HG03378 (cell line): ENCODE data around the gene HCN2.
"Not testable (repeated sequence)": the region's sequence is repeated elsewhere in the genome, so short reads cannot be mapped to it uniquely, and the experiment has no call there.

ENCODE experiments used
- ATAC-seq: cut with Tn5 transposase; IDR thresholded peaks from one replicate; pipeline ENCODE4 v1.9.1; 2021; ENCODE audit warnings: mild to moderate bottlenecking, moderate library complexity; ENCODE audit not compliant: unreplicated experiment

HCN2 gene

DNA sequence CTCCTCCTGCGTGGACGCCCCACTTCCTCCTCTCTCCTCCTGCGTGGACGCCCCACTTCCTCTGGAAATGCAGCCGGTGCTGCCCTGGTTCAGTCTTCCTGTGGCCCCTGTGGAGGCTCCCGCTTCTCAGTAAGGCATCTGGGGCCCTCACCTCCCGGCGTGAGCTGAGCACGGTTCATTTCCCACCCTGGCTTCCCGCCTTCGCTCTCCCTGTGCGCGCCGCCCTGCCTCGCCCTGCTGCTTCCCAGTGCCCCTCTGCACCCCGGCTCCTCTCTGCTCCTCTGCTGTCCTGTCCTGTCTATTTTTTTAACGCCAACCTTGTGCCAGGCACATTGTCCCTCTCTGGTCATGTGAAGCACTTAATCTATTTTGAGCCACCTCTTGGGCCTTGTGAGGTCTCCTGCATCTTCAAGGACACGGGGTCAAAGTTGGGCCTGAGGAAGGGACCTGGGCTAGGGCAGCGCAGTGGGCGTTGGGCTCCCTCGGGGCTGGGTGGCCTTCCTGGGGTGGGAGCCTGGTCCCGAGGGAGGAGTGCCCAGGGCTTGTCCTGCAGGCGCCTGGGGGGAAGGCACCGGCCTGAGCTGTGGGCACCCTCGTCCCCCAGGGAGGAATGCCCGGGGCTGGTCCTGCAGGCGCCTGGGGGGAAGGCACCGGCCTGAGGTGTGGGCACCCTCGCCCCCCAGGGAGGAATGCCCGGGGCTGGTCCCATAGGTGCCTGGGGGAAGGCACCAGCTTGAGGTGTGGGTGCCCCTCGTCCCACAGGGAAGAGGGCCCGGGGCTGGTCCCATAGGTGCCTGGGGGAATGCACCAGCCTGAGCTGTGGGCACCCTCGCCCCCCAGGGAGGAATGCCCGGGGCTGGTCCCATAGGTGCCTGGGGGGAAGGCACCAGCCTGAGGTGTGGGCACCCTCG is 13.0 kb downstream of the HCN2 start:
- no peak for ATAC-seq

DNA sequence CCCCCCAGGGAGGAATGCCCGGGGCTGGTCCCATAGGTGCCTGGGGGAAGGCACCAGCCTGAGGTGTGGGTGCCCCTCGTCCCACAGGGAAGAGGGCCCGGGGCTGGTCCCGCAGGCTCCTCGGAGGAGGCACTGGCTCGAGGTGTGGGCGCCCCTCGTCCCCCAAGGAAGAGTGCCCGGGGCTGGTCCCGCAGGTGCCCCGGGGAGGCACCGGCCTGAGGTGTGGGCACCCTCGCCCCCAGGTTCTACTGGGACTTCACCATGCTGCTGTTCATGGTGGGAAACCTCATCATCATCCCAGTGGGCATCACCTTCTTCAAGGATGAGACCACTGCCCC is 13.6 kb downstream of the HCN2 start:
- not testable (repeated sequence) for ATAC-seq

DNA sequence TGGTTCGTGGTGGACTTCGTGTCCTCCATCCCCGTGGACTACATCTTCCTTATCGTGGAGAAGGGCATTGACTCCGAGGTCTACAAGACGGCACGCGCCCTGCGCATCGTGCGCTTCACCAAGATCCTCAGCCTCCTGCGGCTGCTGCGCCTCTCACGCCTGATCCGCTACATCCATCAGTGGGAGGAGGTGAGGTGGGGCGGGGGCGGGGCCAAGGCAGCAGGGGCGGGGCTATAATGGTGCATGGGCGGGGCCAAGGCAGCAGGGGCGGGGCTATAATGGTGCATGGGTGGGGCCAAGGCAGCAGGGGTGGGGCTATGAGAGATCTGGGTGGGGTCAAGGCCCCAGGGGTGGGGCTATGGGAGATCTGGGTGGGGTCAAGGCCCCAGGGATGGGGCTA is 14.1 kb downstream of the HCN2 start:
- ATAC-seq: not testable (repeated sequence)

DNA sequence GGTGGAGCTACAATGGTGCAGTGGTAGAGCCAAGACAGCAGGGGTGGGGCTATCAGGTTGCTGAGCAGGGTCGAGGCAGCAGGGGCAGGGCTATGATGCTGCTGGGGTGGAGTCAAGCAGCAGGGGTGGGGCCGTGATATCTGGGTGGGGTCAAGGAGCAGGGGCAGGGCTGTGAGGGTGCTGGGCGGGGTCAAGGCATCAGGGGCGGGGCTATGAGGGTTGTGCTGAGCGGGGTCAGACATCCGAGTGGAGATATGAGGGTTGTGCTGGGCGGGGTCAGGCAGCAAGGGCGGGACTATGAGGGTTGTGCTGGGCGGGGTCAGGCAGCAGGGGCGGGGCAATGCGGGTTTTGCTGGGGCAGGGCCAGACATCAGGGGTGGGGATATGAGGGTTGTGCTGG is 14.7 kb downstream of the HCN2 start:
- no peak for ATAC-seq

DNA sequence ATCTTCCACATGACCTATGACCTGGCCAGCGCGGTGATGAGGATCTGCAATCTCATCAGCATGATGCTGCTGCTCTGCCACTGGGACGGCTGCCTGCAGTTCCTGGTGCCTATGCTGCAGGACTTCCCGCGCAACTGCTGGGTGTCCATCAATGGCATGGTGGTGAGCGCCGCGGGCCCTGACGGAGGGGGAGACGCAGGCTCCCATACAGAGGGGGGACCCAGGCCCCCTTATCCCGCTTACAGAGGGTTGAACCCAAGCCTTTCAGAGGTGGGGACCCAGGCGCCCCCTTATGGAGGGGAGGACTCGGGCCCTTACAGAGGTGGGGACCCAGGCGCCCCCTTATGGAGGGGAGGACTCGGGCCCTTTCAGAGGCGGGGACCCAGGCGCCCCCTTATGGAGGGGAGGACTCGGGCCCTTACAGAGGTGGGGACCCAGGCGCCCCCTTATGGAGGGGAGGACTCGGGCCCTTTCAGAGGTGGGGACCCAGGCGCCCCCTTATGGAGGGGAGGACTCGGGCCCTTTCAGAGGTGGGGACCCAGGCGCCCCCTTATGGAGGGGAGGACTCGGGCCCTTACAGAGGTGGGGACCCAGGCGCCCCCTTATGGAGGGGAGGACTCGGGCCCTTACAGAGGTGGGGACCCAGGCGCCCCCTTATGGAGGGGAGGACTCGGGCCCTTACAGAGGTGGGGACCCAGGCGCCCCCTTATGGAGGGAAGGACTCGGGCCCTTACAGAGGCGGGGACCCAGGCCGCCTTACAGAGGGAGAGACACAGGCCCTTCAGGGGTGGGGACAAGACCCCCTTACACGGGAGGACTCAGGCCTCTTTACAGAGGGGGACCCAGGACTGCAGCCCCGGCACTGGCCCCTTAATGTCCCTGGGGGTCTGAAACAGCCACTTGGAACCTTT is 15.6 kb downstream of the HCN2 start:
- not testable (repeated sequence) for ATAC-seq

DNA sequence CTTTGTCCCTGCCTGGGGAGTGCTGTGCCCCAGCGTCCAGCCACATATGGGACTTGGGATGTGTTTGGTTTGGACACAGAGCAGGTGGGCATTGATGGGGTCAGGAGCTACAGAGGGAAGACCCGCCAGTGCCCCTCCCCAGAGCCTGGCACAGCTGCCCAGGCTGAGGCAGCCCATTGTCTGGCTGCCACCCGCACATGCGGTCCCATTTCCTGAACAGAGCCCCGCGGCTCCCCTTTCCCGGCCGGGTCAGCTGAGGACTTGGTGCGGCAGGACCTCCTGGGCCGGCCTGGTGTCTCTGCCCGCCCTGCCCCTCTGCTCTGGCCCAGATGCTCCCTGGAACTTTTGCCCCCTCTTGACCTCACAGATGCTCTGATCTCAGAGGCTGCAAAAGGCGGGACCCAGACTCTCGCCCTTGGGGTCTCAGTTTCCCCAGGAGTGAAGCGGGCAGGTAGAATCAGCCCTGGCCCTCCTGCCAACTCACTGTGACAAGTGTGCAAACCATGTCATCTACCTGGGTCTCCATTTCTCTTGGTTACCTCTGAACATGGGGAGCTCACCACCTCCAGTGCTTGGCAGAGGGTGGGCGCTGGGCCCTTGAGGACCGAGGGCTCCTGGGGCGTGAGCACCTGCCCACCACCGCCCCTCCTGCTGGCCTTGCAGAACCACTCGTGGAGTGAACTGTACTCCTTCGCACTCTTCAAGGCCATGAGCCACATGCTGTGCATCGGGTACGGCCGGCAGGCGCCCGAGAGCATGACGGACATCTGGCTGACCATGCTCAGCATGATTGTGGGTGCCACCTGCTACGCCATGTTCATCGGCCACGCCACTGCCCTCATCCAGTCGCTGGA is 17.8 kb downstream of the HCN2 start:
- no peak for ATAC-seq

DNA sequence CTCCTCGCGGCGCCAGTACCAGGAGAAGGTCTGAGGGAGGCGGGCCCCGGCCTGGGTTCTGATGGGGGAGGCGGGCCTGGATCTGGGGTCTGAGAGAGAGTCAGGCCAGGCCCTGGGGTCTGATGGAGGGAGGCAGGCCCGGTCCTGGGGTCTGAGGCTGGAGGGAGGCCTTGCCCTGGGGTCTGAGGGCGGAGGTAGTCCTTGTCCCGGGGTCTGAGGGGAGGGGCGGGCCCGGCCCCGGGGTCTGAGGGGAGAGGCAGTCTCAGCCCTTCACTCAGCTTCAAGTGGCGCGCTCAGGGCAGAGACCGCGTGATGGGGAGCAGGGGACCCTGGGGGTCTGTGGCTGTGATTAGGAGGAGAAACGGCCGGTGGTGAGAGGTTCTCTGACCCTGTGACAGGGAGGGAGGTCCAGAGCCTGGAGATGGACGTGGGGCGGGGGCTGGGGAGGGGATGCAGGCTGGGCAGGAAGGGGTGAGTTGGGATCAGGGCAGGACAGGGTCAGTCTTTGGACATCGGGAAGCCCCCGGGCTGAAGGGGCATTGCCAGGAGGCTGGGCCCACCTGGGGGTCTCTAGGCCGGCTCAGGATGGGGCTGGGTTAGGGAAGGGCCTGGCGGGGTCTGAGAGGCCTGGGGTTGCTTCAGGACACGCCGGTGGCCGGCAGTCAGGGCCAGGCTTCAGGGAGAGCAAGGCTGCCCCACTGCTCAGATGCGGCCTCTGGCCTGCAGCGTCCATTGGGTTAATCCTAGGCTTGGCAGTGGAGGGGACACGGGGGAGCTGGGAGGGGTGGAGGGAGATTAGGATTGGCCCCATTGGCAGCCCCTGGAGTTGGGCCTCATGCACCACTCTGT is 18.7 kb downstream of the HCN2 start:
- no peak for ATAC-seq

DNA sequence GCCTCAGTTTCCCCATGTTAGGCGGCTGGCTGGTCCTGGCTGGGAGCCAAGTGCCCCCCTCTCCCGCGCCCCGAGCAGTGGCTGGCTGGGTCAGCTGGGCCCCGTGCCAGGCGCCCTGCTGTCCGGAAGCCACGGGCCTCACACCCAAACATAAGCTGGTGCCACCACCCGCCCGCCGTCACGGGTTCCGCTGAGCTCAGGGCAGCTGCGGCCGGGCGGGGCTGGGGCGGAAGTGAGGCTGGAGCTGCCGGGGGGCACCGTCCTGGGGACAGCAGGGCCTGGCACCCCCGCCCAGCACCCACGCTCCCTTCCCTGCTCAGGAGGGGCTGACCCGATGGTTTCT is 19.3 kb downstream of the HCN2 start:
- no peak for ATAC-seq

DNA sequence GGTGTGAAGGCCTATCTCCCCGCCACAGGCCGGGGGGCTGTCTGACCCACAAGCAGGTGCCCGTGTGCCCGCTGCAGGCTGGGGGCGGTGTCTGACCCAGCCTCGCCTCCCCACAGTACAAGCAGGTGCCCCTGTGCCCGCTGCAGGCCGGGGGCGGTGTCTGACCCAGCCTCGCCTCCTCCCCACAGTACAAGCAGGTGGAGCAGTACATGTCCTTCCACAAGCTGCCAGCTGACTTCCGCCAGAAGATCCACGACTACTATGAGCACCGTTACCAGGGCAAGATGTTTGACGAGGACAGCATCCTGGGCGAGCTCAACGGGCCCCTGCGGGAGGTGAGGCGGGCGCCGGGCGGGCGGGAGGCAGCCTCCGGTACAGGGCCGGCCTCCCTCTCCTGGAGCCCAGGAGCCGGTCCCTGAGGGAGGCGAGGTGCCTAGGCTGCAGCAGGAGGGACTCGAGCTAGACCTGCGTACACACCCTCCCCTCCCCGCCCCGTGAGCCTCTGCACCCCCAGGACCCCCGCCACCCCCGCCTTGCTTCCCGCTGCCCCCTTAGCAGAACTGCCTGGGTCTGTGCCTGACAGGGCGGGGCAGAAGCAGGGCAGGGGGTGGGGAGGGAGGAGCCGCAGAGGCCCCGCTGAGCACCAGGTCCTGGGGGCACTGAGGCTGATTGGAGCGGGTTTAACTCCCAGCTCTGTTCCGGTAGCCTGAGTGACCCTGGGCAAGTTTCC is 20.6 kb downstream of the HCN2 start:
- ATAC-seq: no peak

DNA sequence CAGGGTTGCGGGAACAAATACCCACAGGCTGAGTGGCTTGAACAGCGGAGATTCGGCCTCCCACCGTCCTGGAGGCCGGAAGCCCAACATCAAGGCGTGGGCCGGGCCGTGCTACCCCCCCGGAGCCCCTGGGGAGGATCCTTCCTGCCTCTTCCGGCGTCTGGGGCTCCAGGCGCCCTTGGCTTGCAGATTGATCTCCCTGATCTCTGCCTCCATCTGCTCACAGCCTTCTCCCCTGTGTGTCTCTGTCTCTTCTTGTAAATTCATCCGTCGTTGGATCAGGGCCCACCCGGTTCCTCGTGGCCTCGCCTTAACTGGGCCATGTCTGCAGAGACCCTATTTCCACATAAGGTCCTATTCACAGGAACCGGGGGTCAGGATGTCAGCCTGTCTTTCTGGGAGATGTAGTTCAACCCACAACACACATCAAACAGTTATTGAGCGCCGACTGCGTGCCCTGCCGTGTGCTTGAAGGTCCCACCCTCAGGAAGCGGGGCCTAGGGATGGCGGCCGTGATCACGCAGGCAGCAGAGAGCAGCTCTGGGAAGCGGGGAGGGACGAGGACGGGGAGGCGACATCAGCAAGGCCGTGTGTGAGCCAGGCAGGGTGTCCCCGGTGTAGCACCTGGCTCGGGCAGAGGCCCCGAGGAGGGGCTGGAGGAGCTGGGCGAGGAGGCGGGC is 21.3 kb downstream of the HCN2 start:
- ATAC-seq: no peak

DNA sequence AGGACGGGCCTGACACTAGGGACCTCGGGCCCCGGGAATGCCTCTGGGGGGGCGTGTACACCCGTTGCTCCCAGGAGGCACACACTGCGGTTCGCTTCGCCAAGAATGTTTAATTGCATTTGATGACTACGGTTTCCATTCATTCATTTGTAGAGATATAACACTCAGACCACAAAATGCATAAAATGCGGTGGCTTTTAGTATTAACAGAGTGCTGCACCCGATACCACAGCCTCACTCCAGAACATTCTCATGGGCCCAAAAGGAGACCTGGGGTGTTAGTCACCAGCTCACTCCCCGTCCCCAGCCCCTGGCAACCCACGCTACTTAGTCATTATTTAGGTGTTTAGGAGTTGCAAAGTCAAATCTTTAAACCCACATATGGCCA is 21.8 kb downstream of the HCN2 start:
- ATAC-seq: no peak

DNA sequence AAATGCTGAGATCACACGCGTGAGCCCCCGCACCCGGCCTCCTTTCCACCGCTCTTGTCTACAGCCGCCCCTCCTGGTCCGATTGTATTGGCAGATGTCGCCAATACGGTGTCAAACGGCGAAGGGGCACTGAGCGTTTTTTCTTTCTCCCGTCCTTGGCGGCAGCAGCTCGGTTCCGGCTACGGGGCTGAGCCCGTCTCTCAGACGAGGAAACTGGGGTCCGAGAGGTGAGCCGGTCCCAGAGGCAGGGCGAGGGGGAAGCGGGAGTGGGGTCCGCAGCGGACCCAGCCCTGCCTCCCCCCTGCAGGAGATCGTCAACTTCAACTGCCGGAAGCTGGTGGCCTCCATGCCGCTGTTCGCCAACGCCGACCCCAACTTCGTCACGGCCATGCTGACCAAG is 23.3 kb downstream of the HCN2 start:
- no peak for ATAC-seq

DNA sequence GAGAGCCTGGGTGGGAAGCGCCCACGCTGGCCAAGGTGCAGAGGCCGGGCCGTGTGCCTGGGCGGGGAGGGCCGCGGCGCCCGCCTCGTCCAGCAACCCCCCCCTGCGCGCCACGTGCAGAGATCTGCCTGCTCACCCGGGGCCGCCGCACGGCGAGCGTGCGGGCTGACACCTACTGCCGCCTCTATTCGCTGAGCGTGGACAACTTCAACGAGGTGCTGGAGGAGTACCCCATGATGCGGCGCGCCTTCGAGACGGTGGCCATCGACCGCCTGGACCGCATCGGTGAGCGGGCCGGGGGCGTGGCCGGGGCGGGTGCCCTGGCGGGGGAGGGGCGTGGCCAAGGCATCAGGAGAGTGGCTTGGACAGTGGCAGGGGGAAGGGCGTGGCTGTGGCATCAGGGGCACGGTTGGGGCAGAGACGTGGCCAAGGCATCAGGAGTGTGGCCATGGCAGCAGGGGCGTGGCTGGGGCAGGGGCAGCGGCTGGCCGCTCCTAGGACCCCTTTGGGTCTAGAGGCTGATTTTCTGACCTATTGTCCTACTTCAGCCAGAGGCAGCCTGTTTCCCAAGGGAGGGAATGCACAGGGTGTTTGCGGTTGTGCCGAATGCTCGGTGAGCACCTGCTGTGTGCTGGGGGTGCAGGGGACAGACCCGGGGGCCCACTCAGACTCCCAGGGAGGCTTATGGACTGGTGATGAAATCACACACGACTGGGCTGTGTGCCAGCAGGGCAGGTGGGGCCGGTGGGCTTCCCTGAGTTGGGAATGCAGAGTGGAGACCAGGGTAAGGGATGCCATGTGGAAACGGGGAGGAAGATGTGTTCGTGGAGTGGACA is 24.3 kb downstream of the HCN2 start:
- ATAC-seq: no peak

DNA sequence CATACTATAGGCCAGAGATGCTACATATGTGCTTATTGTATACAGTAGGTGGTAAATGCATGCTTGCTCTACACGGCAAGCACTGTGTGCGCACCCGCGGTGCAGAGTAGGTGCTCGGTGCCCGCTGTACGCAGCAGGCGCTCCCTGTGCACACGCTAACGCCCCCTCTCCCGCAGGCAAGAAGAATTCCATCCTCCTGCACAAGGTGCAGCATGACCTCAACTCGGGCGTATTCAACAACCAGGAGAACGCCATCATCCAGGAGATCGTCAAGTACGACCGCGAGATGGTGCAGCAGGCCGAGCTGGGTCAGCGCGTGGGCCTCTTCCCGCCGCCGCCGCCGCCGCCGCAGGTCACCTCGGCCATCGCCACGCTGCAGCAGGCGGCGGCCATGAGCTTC is 25.9 kb downstream of the HCN2 start:
- no peak for ATAC-seq

DNA sequence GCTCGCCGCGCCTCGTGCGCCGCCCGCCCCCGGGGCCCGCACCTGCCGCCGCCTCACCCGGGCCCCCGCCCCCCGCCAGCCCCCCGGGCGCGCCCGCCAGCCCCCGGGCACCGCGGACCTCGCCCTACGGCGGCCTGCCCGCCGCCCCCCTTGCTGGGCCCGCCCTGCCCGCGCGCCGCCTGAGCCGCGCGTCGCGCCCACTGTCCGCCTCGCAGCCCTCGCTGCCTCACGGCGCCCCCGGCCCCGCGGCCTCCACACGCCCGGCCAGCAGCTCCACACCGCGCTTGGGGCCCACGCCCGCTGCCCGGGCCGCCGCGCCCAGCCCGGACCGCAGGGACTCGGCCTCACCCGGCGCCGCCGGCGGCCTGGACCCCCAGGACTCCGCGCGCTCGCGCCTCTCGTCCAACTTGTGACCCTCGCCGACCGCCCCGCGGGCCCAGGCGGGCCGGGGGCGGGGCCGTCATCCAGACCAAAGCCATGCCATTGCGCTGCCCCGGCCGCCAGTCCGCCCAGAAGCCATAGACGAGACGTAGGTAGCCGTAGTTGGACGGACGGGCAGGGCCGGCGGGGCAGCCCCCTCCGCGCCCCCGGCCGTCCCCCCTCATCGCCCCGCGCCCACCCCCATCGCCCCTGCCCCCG is 26.5 kb downstream of the HCN2 start:
- no peak for ATAC-seq

DNA sequence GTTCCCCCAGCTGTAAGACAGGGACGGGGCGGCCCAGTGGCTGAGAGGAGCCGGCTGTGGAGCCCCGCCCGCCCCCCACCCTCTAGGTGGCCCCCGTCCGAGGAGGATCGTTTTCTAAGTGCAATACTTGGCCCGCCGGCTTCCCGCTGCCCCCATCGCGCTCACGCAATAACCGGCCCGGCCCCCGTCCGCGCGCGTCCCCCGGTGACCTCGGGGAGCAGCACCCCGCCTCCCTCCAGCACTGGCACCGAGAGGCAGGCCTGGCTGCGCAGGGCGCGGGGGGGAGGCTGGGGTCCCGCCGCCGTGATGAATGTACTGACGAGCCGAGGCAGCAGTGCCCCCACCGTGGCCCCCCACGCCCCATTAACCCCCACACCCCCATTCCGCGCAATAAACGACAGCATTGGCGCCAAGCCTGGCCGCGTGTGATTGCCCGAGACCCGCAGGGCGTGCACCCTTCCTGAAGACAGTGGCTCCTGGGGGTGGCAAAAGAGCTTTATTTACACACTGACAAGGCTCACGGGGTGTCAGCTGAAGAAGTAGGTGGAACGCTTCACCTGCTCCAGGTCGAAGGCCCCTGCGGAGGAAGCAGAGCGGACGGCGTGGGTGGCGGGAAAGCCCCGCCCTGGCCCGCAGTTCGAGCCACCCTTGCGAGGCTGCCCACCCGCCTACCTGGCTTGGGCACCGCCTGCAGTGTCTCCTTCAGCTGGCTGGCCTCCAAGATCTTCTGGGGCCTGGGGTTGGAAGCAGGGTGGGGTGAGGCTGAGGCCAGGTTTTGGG is 27.3 kb downstream of the HCN2 start:
- ATAC-seq: no peak
